GM23338 (cell line): Measurements from ENCODE around the gene SORCS2.

Experiments
- CTCF ChIP-seq, 2 experiments: fragments of 200-600 bp in 1 of 2; sonication (generic) in 1 of 2; conservative IDR thresholded peaks; 2 replicates each; pipeline versions ENCODE4 v1.5.1 to v1.6.1; 2016 to 2017; ENCODE audit warnings: antibody characterized with exemption in 2 of 2, low read depth in 2 of 2, mild to moderate bottlenecking in 2 of 2, moderate library complexity in 1 of 2
- EZH2 ChIP-seq: fragments of 200-600 bp; sonication (generic); IDR thresholded peaks from one replicate; pipeline ENCODE4 v1.8.0; 2017; ENCODE audit warnings: antibody characterized with exemption, mild to moderate bottlenecking, low read depth; ENCODE audit not compliant: unreplicated experiment
- EZH2phosphoT487 ChIP-seq: fragments of 200-600 bp; sonication (generic); IDR thresholded peaks from one replicate; pipeline ENCODE4 v1.8.1; 2018; ENCODE audit warnings: antibody characterized with exemption; ENCODE audit not compliant: unreplicated experiment
- JUNB ChIP-seq: IDR thresholded peaks from one replicate; pipeline ENCODE4 v1.6.1; 2016; ENCODE audit warnings: antibody characterized with exemption; ENCODE audit not compliant: unreplicated experiment
- POLR2AphosphoS5 ChIP-seq: IDR thresholded peaks from 2 replicates; pipeline ENCODE4 v1.6.1; 2016; ENCODE audit warnings: antibody characterized with exemption, low read depth
- REST ChIP-seq: IDR thresholded peaks from one replicate; pipeline ENCODE4 v1.6.1; 2018; ENCODE audit warnings: antibody characterized with exemption; ENCODE audit not compliant: unreplicated experiment
- ZNF114 ChIP-seq: fragments of 250-450 bp; sonication (Bioruptor Pico); IDR thresholded peaks from 2 replicates; pipeline ENCODE4 v1.5.0; 2020; ENCODE audit warnings: mild to moderate bottlenecking, moderate library complexity
- ZNF331 ChIP-seq: fragments of 250-450 bp; sonication (Bioruptor Pico); IDR thresholded peaks from 2 replicates; pipeline ENCODE4 v1.5.0; 2020; ENCODE audit warnings: low read depth, mild to moderate bottlenecking, moderate library complexity

- TF ChIP-seq POLR2AphosphoS5 (no peak), JUNB (no peak), EZH2phosphoT487 (no peak), CTCF (conservative IDR thresholded peaks at IDR 0.05; ENCODE audit: low read depth in 2 of 2) (no peak), REST (no peak), EZH2 (no peak), ZNF114 (no peak), ZNF331 (no peak)
These were observed 313.0 kb downstream of the SORCS2 start for GRCh38 chr4:7505116-7505900.
